Right cardiac atrium (tissue), 5 donors: ENCODE data around the gene DOK7. TPM values are rescaled to one million over a fixed set of nuclear protein-coding genes. Genes with fewer than 3 reads are reported as not detected.

Source experiments
- ATAC-seq, 2 donors: fragments of 200-7000 bp; cut with Tn5 transposase; one replicate each; pipeline versions ENCODE4 v1.8.0 to v1.9.1; 2020; ENCODE audit warnings: moderate library complexity in 2 of 2, mild to moderate bottlenecking in 1 of 2
- DNase-seq, 3 donors: peaks; one replicate each; pipeline ENCODE4 v3.0.0-alpha.2; 2020
- H3K27ac ChIP-seq: one replicate; pipeline ENCODE4 v1.5.1; 2013; ENCODE audit warnings: mild to moderate bottlenecking, low read length, control low read depth, moderate library complexity
- H3K27me3 ChIP-seq: one replicate; pipeline ENCODE4 v1.6.1; 2013; ENCODE audit not compliant: control insufficient read depth, insufficient read depth
- H3K4me1 ChIP-seq: one replicate; pipeline ENCODE4 v1.6.1; 2013; ENCODE audit warnings: low read length; ENCODE audit not compliant: control insufficient read depth, insufficient read depth
- H3K4me3 ChIP-seq: one replicate; pipeline ENCODE4 v1.5.1; 2013; ENCODE audit warnings: low read length, control low read depth
- H3K9me3 ChIP-seq: one replicate; pipeline ENCODE4 v1.6.1; 2013; ENCODE audit warnings: low read length; ENCODE audit not compliant: control insufficient read depth
- WGBS: extraction: QIAGEN DNeasy Blood & Tissue Kit; methylation state at CpG from one replicate; pipeline ENCODE4 v1.1.7; 2013; 5-methylcytosine and 5-hydroxymethylcytosine counted together
- intact Hi-C, 4 donors: fragments of 100-400 bp; cut with DNase I; formaldehyde crosslinking; loops; one replicate each; pipeline versions ENCODE4 v1.11.0 to v1.14.0; 2022 to 2023
- polyA plus RNA-seq: library from polyadenylated mRNA; stranded (reverse); fragments of 200-250 nt; gene quantifications from one replicate; pipeline ENCODE4 v1.2.3, GENCODE V29; 2013
- total RNA-seq, 4 donors: library from RNA; stranded (reverse); fragmentation: NEBNext Ultra II Directional; extraction: Animal tissue kit (Norgen Biotek cat#: 25700); gene quantifications; one replicate each; pipeline ENCODE4 v1.2.1, GENCODE V29; 2021
- donor health status: healthy with polysubstance abuse.
- donor health status: DM: no; HTN: yes; CAD: no.
- donor health status: DM: no; HTN: no; CAD: no.
- donor health status: DM: no; HTN: yes; CAD: no; lungs with severe emphysema.
- donor health status: DM: yes; HTN: yes; CAD: no.

Gene DOK7
- total and polyA plus RNA-seq, 5 donors, result 28.9 to 40.0 (median 35.4) TPM

- intact Hi-C loops, result no loop called here
- ATAC-seq (no peak), DNase-seq (peak in 1 of 3 donors; percentile 39)
- Histone ChIP-seq H3K4me1 (peaks cover 8% of the 10 kb centered on the region), H3K27ac (no peak overlapping the region), H3K9me3 (no peaks in the 10 kb centered on the region), H3K27me3 (no peaks in the 10 kb centered on the region), H3K4me3 (no peak overlapping the region)
- WGBS, result 92% methylated on average over 14 of the region's 14 CpGs
Observed at GRCh38 chr4:3527101-3527913, 64.2 kb downstream of the DOK7 start.

- 90% methylated on average over 27 of the region's 27 CpGs for WGBS
- DNase-seq (peak in 1 of 3 donors; percentile 58), ATAC-seq (no peak)
- H3K27ac ChIP-seq, result no peak overlapping the region
- no peak overlapping the region for H3K4me3 ChIP-seq
- no peaks in the 10 kb centered on the region for H3K9me3 ChIP-seq
- intact Hi-C loops, result no loop called here
- H3K27me3 ChIP-seq, result no peaks in the 10 kb centered on the region
- peaks cover 8% of the 10 kb centered on the region for H3K4me1 ChIP-seq
Observed at GRCh38 chr4:3527914-3528876, 65.1 kb downstream of the DOK7 start.

DNA sequence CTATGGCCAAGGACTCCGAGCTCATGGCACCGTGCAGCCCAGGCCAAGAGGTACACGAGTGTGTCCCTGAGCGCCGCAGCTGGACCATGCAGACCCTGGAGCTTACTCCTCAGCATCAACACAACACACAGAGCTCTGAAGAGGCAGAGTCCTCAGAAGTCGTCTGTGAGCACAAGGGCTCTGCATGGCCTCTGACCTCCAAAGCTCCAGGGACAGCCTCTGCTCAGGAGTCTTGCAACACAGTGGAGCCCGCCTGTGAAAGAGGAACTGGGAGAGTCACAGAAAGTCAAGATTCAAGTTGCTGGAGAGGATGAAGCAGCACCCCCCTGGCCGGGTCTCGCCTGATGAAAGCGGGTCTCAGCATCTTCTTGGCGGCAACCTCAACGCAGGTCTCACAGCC lies 66.3 kb downstream of the DOK7 start:
- Histone ChIP-seq H3K4me1 (peaks cover 8% of the 10 kb centered on the region), H3K27me3 (no peaks in the 10 kb centered on the region), H3K4me3 (no peak overlapping the region), H3K27ac (no peak overlapping the region), H3K9me3 (no peaks in the 10 kb centered on the region)
- intact Hi-C loops, result no loop called here
- DNase-seq (peak in 2 of 3 donors; percentile 56 to 75), ATAC-seq (no peak)
- 81% methylated on average over 12 of the region's 12 CpGs for whole genome bisulfite sequencing

GRCh38 chr4:3530051-3530450 lies 66.9 kb downstream of the DOK7 start:
- 87% methylated on average over 16 of the region's 16 CpGs for WGBS
- Histone ChIP-seq H3K27me3 (no peaks in the 10 kb centered on the region), H3K4me1 (peaks cover 8% of the 10 kb centered on the region), H3K9me3 (no peaks in the 10 kb centered on the region), H3K27ac (no peak overlapping the region), H3K4me3 (no peak overlapping the region)
- DNase-seq, result peak in 1 of 3 donors; percentile 30
- intact Hi-C loops, result no loop called here
- ATAC-seq, result no peak

- H3K27ac ChIP-seq, result no peak overlapping the region
- H3K4me1 ChIP-seq, result peaks cover 8% of the 10 kb centered on the region
- WGBS, result 69% methylated on average over 18 of the region's 18 CpGs
- H3K4me3 ChIP-seq, result no peak overlapping the region
- intact Hi-C loops, result no loop called here
- ATAC-seq (no peak), DNase-seq (peak in 1 of 3 donors; percentile 50)
- H3K9me3 ChIP-seq, result no peaks in the 10 kb centered on the region
- H3K27me3 ChIP-seq, result no peaks in the 10 kb centered on the region
Observed at GRCh38 chr4:3530663-3531254, 67.7 kb downstream of the DOK7 start.

DNA sequence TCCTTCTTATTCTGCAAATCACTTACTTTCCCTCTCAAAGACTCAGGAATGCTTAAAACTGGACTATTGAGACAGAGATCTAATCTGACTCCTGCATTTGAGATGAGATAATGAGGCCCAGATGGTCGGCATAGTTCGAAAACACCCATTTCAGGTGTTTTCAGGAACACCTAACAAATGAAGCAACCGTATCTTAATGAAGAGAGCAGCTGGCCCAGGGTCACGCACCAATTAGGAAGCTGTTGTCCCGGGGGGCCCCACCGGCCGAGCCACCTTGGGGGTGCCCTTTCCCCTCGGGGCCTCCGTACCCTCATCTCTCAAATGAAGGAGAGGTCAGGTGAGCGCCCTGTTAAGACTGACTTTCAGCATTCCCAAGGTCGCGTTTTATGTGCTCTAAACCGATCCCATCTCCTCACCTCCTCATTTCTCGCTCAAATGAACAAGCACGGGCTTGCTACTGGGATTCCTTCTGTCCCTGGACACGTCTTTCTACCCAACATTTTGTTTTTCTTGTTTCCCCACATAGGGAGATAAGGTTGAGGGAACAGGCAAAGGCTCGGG lies 68.3 kb downstream of the DOK7 start:
- ATAC-seq (no peak), DNase-seq (peak in 1 of 3 donors; percentile 52)
- peaks cover 8% of the 10 kb centered on the region for H3K4me1 ChIP-seq
- 16% methylated on average over 17 of the region's 17 CpGs for WGBS
- no peak overlapping the region for H3K27ac ChIP-seq
- intact Hi-C loops, result no loop called here
- H3K27me3 ChIP-seq, result no peaks in the 10 kb centered on the region
- H3K4me3 ChIP-seq, result peak overlapping the region; percentile 79
- H3K9me3 ChIP-seq, result no peaks in the 10 kb centered on the region

DNA sequence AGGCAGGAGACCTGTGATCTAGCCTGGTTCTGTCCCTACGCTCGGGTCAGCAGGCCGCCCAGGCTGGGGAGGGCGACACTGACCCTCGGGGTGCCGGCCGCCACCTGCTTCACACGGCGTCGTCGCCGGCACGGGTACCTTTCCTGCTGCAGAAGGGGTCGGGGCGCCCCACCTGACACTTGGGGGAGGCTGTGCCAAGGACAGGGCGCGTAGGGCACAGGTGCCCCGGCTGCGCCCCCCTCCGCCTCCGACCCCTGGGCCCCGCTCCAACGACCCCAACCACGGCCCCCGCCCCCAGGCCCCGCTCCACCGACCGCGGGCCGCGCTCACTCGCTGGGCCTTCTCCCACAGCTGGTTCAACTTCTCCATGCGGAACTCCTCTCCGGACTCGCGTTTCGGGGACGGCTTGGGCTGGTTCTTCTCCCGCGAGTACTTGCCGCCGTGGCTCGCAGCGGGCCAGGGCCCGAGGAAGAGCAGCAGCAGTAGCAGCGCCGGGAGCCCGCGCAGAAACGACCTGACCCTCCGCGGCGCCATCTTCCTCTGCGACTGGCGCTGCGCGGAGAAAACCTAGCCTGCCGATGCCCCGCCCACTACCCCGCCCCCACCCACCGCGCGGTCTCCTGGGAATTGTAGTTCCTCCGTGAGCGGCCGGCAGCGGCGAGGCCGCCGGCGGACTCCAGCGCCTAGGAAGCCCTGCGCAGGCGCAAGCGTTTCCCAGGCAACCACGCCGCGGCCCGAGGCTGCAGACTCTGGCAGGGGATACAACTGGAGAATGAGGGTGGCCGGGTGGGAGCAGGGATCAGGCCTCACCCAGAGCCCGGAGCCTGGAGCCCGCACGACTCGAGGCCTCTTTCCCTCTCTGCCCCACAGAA lies 69.0 kb downstream of the DOK7 start, which contains the start of gene LRPAP1:
TSS of gene LRPAP1 (minus strand) at position 544 of the 872 bp plus-strand sequence. CDS start at position 534, 10 bp downstream.
- Histone ChIP-seq H3K4me3 (peak within 1 kb of the TSS; percentile 79), H3K27ac (peak within 1 kb of the TSS; percentile 58), H3K27me3 (no peaks in the 10 kb centered on the region), H3K9me3 (no peaks in the 10 kb centered on the region), H3K4me1 (peaks cover 8% of the 10 kb centered on the region)
- intact Hi-C loops, result no loop called here
- peak; percentile 95 to 96 for ATAC-seq
- peak; percentile 93 to 98 (median 98) for DNase-seq
- WGBS, result under 1% methylated on average over 84 of the region's 84 CpGs

GRCh38 chr4:3532751-3533422 lies 69.8 kb downstream of the DOK7 start:
- no peak for DNase-seq
- intact Hi-C loops, result no loop called here
- peak; percentile 68 to 71 for ATAC-seq
- Histone ChIP-seq H3K4me3 (peak overlapping the region; percentile 79), H3K27me3 (no peaks in the 10 kb centered on the region), H3K4me1 (peaks cover 8% of the 10 kb centered on the region), H3K9me3 (no peaks in the 10 kb centered on the region), H3K27ac (no peak overlapping the region)
- 9% methylated on average over 42 of the region's 42 CpGs for WGBS

DNA sequence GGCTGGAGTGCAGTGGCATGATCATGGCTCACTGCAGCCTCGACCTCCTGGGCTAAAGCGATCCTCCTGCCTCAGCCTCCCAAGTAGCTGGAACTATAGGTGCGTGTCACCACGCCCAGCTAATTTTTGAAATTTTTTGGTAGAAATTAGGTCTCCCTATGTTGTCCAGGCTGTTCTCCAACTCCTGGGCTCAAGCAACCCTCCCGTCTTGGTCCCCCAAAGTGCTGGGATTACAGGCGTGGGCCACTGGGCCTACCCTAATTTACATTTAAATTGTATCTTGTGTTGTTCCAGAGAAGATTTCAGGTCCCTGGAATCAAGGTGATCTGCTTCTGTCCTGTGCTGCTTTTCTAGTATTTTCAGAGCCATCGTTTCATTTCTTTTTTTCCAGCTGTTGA lies 70.3 kb downstream of the DOK7 start:
- DNase-seq, result no peak
- no peaks in the 10 kb centered on the region for H3K9me3 ChIP-seq
- H3K27me3 ChIP-seq, result no peaks in the 10 kb centered on the region
- WGBS, result 96% methylated on average over 7 of the region's 7 CpGs
- H3K27ac ChIP-seq, result no peak overlapping the region
- intact Hi-C loops, result no loop called here
- H3K4me1 ChIP-seq, result peaks cover 8% of the 10 kb centered on the region
- no peak overlapping the region for H3K4me3 ChIP-seq
- ATAC-seq, result no peak
